Measurements from ENCODE around the gene UGT1A3.

Gene UGT1A3

DNA sequence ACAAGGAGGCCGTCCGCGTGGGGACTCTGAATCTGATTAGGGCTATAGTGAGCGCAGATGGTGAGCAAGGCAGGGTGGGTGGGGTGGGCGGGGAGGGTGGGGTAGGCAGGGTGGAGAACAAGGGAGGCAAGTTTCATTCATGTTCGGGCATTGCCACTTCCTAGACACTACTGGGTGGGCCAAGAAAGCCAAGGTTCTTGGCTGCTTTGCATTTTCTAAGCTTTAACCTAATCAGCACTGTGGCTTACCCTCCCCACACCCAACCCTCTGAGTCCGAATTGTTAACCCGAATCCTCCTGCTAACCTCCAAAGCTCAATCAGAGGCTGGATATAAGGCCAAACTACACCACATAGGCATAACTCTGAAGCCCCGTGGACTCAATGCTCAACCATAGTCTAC lies 67.4 kb downstream of the UGT1A3 start:
- peaks cover 21% of the 10 kb centered on the region for H3K4me1 ChIP-seq (ENCODE audit: insufficient read depth, low read length, severe bottlenecking)
- no peak overlapping the region for H3K4me2 ChIP-seq (ENCODE audit: low read length)
- no peaks in the 10 kb centered on the region; the same call in 1 of the 2 replicates for H3K27me3 ChIP-seq (ENCODE audit: insufficient read depth, low read length)
- H3K36me3 ChIP-seq (ENCODE audit: insufficient read depth, low read length), result no peaks in the 10 kb centered on the region
- no peaks in the 10 kb centered on the region for H3F3A ChIP-seq (ENCODE audit: insufficient read depth, low read length)
- H3K27ac ChIP-seq (ENCODE audit: low read depth, low read length, poor library complexity, severe bottlenecking), result no peak overlapping the region
- no peak overlapping the region for H2AFZ ChIP-seq (ENCODE audit: low read length)
- H3K4me3 ChIP-seq (ENCODE audit: low read depth, low read length, poor library complexity, severe bottlenecking), result no peak overlapping the region
- no peaks in the 10 kb centered on the region for H3K9me2 ChIP-seq (ENCODE audit: low read depth, low read length)
- H4K20me1 ChIP-seq (ENCODE audit: insufficient read depth, low read length), result no peaks in the 10 kb centered on the region
- H3K9ac ChIP-seq (ENCODE audit: low read length), result no peak overlapping the region
- H3K9me3 ChIP-seq (ENCODE audit: low read length), result no peaks in the 10 kb centered on the region
- no peak for TF ChIP-seq EZH2 (IDR thresholded peaks at IDR 0.05; ENCODE audit: borderline replicate concordance, low read length)
- TF ChIP-seq, protein P1, sequence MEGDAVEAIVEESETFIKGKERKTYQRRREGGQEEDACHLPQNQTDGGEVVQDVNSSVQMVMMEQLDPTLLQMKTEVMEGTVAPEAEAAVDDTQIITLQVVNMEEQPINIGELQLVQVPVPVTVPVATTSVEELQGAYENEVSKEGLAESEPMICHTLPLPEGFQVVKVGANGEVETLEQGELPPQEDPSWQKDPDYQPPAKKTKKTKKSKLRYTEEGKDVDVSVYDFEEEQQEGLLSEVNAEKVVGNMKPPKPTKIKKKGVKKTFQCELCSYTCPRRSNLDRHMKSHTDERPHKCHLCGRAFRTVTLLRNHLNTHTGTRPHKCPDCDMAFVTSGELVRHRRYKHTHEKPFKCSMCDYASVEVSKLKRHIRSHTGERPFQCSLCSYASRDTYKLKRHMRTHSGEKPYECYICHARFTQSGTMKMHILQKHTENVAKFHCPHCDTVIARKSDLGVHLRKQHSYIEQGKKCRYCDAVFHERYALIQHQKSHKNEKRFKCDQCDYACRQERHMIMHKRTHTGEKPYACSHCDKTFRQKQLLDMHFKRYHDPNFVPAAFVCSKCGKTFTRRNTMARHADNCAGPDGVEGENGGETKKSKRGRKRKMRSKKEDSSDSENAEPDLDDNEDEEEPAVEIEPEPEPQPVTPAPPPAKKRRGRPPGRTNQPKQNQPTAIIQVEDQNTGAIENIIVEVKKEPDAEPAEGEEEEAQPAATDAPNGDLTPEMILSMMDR (IDR thresholded peaks at IDR 0.05; ENCODE audit: low read length), result no peak
- no peaks in the 10 kb centered on the region for H3K79me2 ChIP-seq (ENCODE audit: insufficient read depth, low read length)

GRCh38 chr2:233798335-233799086 lies 69.7 kb downstream of the UGT1A3 start:
- no peak for TF ChIP-seq EZH2 (IDR thresholded peaks at IDR 0.05; ENCODE audit: borderline replicate concordance, low read length)
- TF ChIP-seq, protein P1 (IDR thresholded peaks at IDR 0.05; ENCODE audit: low read length), result no peak
- Histone ChIP-seq H3K4me2 (ENCODE audit: low read length) (no peak overlapping the region), H3K27ac (ENCODE audit: low read depth, low read length, poor library complexity, severe bottlenecking) (no peak overlapping the region), H3K9me3 (ENCODE audit: low read length) (no peaks in the 10 kb centered on the region), H3K4me1 (ENCODE audit: insufficient read depth, low read length, severe bottlenecking) (peaks cover 9% of the 10 kb centered on the region), H3K79me2 (ENCODE audit: insufficient read depth, low read length) (no peaks in the 10 kb centered on the region), H2AFZ (ENCODE audit: low read length) (no peak overlapping the region), H3K27me3 (ENCODE audit: insufficient read depth, low read length) (no peaks in the 10 kb centered on the region), H3K4me3 (ENCODE audit: low read depth, low read length, poor library complexity, severe bottlenecking) (no peak overlapping the region), H4K20me1 (ENCODE audit: insufficient read depth, low read length) (no peaks in the 10 kb centered on the region), H3F3A (ENCODE audit: insufficient read depth, low read length) (no peaks in the 10 kb centered on the region), H3K36me3 (ENCODE audit: insufficient read depth, low read length) (no peaks in the 10 kb centered on the region), H3K9me2 (ENCODE audit: low read depth, low read length) (no peaks in the 10 kb centered on the region), H3K9ac (ENCODE audit: low read length) (no peak overlapping the region)

- Histone ChIP-seq H3K4me2 (ENCODE audit: low read length) (no peak overlapping the region), H3K36me3 (ENCODE audit: insufficient read depth, low read length) (no peaks in the 10 kb centered on the region), H3K9ac (ENCODE audit: low read length) (no peak overlapping the region), H3K4me1 (ENCODE audit: insufficient read depth, low read length, severe bottlenecking) (peaks cover 3% of the 10 kb centered on the region), H3F3A (ENCODE audit: insufficient read depth, low read length) (no peaks in the 10 kb centered on the region), H4K20me1 (ENCODE audit: insufficient read depth, low read length) (no peaks in the 10 kb centered on the region), H3K4me3 (ENCODE audit: low read depth, low read length, poor library complexity, severe bottlenecking) (no peak overlapping the region), H3K9me2 (ENCODE audit: low read depth, low read length) (no peaks in the 10 kb centered on the region), H3K79me2 (ENCODE audit: insufficient read depth, low read length) (no peaks in the 10 kb centered on the region), H3K27me3 (ENCODE audit: insufficient read depth, low read length) (no peaks in the 10 kb centered on the region), H2AFZ (ENCODE audit: low read length) (no peak overlapping the region), H3K9me3 (ENCODE audit: low read length) (no peaks in the 10 kb centered on the region), H3K27ac (ENCODE audit: low read depth, low read length, poor library complexity, severe bottlenecking) (no peak overlapping the region)
- TF ChIP-seq, protein P1 (IDR thresholded peaks at IDR 0.05; ENCODE audit: low read length), result no peak
- no peak for TF ChIP-seq EZH2 (IDR thresholded peaks at IDR 0.05; ENCODE audit: borderline replicate concordance, low read length)
Measured at GRCh38 chr2:233799087-233799665, 70.3 kb downstream of the UGT1A3 start.
